HG03025 (cell line): Measurements from ENCODE around the gene ZNF491.
"Not testable (repeated sequence)": the region's sequence is repeated elsewhere in the genome, so short reads cannot be mapped to it uniquely, and the experiment has no call there.

Source experiments
- ATAC-seq: cut with Tn5 transposase; IDR thresholded peaks from one replicate; pipeline ENCODE4 v1.9.1; 2021; ENCODE audit warnings: mild to moderate bottlenecking, moderate library complexity; ENCODE audit not compliant: unreplicated experiment, low FRiP score

Gene ZNF491

GRCh38 chr19:11806354-11807098, 8.2 kb downstream of the ZNF491 start:
- ATAC-seq, result no peak

- ATAC-seq, result no peak
Measured at GRCh38 chr19:11807099-11807380, 8.7 kb downstream of the ZNF491 start.

- peak; percentile 21 for ATAC-seq
Measured at GRCh38 chr19:11813703-11814028, 15.3 kb downstream of the ZNF491 start.

GRCh38 chr19:11814029-11814699, 15.8 kb downstream of the ZNF491 start, which contains the start of gene ZNF440:
Gene ZNF440, plus strand, starts transcription at chr19:11814273. Its CDS starts 175 bp downstream, at chr19:11814448.
- peak; percentile 79 for ATAC-seq

GRCh38 chr19:11814700-11815035, 16.3 kb downstream of the ZNF491 start:
- ATAC-seq, result no peak

GRCh38 chr19:11821474-11822109, 23.3 kb downstream of the ZNF491 start:
- no peak for ATAC-seq

GRCh38 chr19:11828957-11829876, 30.9 kb downstream of the ZNF491 start:
- ATAC-seq, result not testable (repeated sequence)

- ATAC-seq, result no peak
Measured at GRCh38 chr19:11832253-11832912, 34.1 kb downstream of the ZNF491 start.

GRCh38 chr19:11833541-11833940, 35.2 kb downstream of the ZNF491 start:
- no peak for ATAC-seq

GRCh38 chr19:11835626-11836066, 37.3 kb downstream of the ZNF491 start:
- ATAC-seq, result not testable (repeated sequence)

- ATAC-seq, result no peak
Measured at GRCh38 chr19:11843722-11844121, 45.4 kb downstream of the ZNF491 start.

GRCh38 chr19:11847615-11848014, 49.3 kb downstream of the ZNF491 start:
- ATAC-seq, result not testable (repeated sequence)

GRCh38 chr19:11848200-11848593, 49.9 kb downstream of the ZNF491 start:
- ATAC-seq, result no peak

- peak; percentile 76 for ATAC-seq
Measured at GRCh38 chr19:11848594-11849469, 50.5 kb downstream of the ZNF491 start, which contains the start of gene ZNF439. Gene ZNF439, plus strand, starts transcription at chr19:11848726. Its CDS starts 142 bp downstream, at chr19:11848868.

- ATAC-seq, result not testable (repeated sequence)
Measured at GRCh38 chr19:11850289-11850688, 52.0 kb downstream of the ZNF491 start.

- ATAC-seq, result no peak
Measured at GRCh38 chr19:11853358-11853757, 55.0 kb downstream of the ZNF491 start.

- ATAC-seq, result no peak
Measured at GRCh38 chr19:11856596-11857250, 58.4 kb downstream of the ZNF491 start.
